RKO (cell line): Measurements from ENCODE around the gene LRRTM4.
"Not testable (repeated sequence)": the region's sequence is repeated elsewhere in the genome, so short reads cannot be mapped to it uniquely, and the experiment has no call there.

Source experiments
- DNase-seq: peaks from one replicate; pipeline ENCODE4 v3.0.0-alpha.2; 2016; ENCODE audit warnings: low spot score

LRRTM4 gene

DNA sequence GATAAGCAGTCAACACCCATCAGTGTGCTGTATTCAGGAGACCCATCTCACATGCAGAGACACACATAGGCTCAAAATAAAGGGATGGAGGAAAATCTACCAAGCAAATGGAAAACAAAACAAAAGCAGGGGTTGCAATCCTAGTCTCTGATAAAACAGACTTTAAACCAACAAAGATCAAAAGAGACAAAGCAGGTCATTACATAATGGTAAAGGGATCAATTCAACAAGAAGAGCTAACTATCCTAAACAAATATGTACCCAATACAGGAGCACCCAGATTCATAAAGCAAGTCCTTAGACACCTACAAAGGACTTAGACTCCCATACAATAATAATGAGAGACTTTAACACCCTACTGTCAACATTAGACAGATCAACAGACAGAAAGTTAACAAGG is 358.2 kb downstream of the LRRTM4 start:
- not testable (repeated sequence) for DNase-seq

DNA sequence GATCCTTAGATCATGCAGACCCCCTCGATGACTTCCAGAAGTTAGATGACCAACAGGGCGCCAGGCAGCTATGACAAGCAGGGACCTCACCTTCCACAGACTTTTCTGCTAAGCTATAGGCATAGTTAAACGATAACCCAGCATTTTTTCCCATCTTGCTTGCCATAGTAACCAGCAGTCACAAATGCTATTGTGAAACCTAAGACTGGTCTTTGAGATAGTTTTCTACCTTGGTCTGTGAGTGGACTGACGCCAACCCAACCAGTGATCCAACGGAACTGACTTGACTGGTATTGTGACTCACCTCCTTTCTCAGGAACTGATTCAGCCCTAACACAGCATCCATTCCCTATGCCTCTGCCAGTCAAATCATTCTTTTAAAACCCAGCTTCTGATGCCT is 361.2 kb downstream of the LRRTM4 start:
- peak; percentile 92 for DNase-seq

DNA sequence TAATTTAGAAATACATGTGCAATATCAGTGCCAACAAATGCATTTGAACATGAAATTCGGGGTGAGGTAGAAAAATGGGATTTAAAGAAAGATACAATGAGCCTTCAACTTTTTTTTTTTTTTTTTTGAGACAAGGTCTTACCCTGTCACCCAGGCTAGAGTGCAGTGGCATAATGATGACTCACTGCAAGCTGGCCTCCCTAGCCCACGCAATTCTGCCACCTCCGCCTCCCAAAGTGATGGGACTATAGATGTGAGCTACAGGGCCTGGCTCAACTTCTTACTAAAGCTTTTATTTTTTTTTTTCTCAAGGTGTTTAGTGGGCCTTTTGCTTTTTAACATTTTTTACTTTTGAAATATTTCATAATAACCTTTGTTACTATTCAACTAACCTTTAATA is 365.6 kb downstream of the LRRTM4 start:
- peak; percentile 26 for DNase-seq

DNA sequence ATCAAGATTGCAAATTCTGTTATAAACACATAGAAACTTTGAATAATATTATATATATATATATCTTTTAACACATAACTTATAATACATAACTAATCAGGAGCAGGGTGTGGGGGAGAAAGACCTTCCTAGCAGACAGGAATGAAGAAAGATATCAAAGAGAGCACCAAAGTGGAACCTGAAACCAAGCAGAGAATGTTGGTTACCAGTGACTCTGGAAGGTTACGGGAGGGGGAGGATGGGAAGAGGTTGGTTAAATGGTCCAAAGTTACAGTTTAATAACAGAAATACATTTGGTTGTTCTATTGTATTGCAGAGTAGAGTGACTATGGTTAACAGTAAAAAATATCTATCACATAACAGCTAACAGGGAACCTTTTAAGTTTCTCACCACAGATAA is 366.7 kb downstream of the LRRTM4 start:
- no peak for DNase-seq

DNA sequence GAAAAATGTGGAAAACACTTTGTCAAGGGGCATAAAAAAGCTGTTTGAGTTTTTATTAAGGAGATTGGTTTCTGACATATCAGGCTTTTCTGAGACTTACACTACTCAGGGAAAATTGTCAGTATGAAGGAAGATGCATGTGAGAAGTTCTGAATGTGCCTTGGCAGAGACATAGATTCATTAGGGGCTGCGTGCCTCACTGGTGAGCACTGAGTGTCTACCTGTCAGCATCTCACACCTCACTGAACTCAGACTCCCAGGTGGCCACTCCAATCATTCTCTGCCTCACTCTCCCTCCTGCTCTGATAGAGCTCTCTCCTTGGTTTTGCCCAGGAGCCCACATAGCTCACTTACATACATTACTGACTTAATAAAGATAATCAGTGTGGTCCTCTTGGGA is 372.6 kb downstream of the LRRTM4 start:
- DNase-seq = no peak

DNA sequence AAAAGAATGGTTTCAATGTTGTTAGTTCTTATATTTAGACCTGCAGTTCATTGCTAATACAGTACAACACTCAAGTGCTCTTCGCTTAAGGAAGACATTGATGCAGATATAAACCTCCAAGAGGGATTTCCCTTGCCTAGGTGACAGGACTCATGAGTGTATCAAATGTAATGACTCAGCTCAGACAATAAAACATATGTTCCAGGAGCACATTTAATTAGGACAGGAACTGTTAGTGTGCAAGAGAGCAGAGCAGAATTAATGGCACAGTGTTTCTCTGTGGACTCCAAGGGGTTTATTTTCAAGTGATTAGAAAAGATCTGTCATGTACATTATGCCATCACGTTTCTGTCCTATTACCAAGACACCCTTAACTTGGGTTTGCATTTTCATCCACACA is 375.0 kb downstream of the LRRTM4 start:
- DNase-seq = no peak

DNA sequence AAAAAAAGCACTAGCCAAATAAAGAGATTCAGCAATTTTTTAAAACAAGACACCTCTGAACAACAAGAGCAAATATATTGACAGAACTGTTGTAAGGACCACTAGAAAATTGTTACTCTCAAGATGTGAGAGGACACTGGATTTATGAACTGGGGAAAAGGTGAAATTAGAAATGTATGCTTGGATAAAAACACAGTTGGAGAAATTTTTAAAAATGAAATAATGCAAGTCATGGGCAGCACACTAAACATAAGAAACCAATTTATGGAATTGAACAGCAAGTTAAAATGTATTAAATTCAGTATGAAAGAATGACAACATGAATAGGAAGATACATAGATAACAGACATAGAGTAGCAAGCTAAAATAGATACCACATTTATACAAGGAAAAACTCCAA is 377.4 kb downstream of the LRRTM4 start:
- DNase-seq = no peak

DNA sequence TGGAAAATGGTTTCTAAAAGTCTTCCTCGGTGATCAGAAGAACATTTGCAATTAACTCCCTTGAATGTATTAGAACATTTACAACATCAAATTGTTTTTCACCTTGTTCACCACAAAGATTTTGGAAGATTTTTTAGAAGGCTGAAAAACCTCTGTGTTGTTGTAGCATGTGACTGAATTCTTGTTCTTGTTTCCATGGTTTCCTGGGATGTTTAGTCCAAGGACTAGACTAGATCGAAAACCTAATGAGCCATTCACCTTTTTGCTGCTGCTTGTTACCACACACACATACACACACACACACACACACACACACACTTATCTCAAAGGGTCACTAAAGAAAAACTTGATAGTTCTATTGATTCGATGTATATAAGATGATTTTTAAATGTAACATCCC is 380.0 kb downstream of the LRRTM4 start:
- no peak for DNase-seq

DNA sequence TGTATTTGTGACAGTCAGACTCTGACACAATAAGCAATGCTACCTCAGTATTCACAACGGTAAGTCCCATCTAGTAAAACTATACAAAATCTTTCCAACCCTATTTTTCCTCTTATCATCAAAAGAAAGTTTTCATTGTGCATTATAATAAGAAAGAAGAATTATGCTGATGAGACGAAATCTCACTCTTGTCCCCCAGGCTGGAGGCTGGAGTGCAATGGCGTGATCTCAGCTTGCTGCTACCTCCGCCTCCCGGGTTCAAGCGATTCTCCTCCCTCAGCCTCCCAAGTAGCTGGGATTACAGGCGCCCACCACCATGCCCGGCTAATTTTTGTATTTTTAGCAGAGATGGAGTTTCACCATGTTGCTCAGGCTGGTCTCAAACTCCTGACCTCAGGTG is 393.7 kb downstream of the LRRTM4 start:
- not testable (repeated sequence) for DNase-seq

DNA sequence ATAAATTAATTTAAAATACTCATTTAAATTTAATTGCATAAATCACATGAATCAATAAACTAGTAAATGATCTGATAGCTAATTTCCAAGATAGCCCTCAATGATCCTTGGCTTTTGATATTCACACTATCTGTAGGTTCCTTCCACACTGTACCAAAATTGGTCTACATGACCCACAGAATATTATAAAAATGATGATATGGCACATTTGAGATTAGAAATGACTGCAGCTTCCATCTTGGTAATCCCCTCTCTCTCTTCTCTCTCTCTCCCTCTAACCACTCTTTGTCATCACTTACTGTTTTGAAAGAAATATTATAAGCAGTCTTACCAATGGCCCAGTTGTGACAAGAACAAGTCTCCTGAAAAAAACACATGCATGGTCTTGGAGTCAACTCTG is 394.8 kb downstream of the LRRTM4 start:
- no peak for DNase-seq

DNA sequence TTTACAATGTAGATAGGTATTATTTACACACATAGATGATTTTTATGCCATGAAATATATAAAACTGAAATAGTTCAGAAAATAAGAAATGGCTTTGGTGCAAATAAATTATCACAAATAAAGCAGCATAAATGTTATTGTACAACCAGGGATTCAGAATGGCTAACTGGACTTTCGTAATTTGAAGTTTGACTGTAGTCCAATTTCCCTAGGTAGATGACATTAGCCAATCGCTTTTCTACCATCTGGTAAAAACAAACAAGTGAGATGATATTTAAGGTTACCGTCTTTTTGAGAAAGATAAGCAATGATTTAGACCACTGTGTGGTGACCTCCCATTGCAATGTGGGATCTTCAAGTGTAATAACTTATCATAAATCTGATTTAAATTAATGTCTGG is 400.7 kb downstream of the LRRTM4 start:
- DNase-seq = no peak

DNA sequence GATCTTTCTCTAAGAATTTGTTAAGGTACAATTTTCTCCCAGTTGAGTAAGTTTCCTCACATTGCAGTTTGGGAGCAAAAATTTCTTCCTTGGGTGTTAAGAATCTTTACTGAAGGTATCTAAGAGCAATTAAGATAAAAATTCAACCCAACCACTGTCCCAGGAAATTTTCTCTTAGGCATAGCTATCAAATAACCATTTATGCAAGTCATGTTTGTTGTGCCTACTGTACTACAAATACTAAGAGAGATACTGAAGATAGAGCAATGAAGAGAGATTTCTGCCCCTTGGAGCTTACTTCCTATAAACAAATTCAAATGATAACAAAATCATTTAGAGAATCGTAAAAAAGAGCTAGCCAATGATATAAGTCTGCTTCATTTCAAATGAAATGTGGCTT is 402.8 kb downstream of the LRRTM4 start:
- no peak for DNase-seq

DNA sequence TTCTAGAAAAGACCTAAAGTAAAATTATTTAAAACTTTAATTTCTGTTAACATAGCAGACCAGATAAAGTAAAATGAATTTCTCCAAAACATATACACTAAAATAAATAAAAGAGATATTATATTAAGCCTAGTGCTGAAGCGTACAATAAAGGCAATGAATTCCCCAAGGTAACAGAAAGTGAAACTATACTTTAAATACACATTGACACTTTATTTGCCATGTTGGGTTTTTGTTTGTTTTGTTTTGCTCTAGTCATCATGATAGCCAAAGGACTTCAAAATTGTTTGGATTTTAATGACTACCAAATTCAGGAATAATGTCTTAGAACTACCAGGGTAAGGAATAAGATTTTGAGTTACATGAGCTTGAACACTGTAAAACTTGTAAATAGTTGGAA is 413.3 kb downstream of the LRRTM4 start:
- DNase-seq = no peak

DNA sequence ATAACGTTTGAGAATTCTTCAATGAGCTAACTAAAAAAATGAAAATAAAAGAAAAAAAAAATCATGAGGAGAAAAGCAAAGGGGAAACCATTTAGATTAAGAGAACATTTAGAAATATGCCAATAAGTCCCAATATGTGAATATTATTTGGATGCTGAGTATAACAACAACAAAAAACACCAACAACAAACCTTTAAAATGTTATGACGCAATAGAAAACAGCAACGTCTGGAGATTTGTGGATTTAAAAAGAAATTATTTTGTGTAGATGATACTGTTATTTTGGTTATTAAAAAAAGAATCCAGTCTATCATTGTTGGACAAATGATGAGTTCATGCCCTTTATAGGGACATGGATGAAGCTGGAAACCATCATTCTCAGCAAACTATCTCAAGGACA is 417.2 kb downstream of the LRRTM4 start:
- no peak for DNase-seq

DNA sequence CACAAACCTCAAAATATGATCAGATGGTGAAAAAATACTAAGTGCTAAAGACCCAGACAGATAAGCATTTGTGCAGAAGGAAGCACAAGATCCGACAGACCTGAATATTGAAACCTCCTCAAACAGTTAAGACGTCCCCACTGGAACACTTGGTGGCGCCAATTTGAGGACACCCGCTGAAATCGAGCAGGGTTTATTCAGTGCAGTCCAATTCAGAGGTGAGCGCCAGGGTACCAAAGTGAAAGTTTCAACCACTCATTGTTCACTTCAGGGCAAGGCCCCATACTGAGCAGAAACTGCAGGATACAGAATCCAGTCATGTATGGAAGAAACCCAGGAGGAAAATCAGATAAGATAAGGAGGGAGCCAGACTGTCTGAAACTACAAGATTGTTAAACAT is 417.6 kb downstream of the LRRTM4 start:
- no peak for DNase-seq

DNA sequence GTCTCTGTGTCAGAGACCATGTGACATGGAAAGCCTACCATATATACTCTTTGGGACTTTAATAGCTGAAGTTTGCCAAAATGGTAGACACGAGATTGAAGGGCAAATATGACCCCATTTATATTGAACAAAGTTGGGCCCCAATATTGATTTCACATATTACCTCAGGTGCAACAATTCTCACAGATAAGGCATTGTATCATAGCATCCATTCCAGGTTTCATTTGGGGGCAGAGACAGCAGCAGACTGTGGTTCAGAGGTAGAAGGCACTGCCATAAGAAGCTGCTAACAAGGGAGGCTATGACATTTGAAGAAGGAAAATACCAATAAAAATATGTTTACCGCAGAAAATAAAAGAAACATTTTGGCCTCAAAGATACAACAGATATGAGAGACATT is 419.2 kb downstream of the LRRTM4 start:
- DNase-seq = no peak

DNA sequence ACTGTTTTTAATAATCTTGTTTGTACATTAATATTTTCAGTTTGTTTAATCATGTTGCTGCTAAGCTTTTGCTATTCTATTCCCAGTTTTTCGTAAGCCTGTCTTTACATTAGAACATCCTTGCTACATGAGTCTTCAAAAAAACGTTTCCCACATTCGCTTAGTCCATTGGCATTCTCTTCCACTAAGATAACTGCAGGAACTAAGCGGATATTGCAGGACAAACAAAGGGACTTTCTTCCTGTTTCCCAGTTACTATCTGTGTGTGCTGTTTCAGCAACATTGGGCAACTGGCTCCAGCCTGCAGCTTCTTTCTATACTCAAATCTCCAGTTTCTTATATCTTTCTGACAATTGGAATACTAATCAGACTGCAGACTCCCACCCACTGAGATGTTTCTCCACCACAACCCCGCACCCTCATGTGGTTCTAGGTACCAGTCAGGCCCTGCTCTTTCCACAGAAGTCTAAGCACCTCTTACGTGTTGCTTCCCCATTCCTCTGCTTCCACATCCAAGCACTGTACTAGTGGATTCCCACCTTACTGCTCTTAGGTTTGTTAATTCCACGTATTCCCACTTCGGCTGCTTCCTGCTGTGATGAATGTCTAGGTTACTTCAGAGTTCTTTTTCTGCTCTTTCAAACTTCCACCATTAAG is 420.3 kb downstream of the LRRTM4 start:
- DNase-seq = no peak

DNA sequence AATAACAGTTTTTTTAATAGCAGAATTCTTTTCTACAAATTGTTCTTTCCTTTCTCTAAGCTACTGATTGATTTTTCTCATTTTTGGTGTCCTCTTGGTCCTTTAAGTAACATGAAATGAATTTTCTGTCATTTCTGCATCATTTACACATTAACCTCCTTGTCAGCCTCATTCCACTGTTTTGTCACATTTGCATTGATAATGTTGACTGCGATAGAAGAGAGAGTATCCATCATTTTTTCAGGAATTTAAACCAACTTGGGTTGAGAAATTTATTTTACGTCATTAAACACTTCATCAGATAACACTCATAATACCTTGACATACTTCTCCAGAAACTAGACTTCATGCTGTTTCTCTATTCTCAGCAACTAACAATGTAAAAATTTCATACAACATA is 422.2 kb downstream of the LRRTM4 start:
- DNase-seq = no peak

DNA sequence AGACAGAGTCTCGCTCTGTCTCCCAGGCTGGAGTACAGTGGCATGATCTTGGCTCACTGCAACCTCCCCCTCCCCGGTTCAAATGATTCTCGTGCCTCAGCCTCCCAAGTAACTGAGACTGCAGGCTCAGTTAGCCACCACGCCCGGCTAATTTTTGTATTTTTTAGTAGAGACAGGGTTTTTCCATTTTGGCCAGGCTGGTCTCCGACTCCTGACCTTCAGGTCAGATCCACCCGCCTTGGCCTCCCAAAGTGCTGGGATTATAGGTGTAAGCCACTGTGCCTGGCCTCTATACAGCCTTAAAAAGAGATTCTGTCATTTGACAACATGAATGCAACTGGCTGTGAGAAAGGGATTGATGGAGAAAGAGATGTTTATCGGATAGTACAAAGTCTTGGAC is 426.7 kb downstream of the LRRTM4 start:
- DNase-seq = not testable (repeated sequence)

DNA sequence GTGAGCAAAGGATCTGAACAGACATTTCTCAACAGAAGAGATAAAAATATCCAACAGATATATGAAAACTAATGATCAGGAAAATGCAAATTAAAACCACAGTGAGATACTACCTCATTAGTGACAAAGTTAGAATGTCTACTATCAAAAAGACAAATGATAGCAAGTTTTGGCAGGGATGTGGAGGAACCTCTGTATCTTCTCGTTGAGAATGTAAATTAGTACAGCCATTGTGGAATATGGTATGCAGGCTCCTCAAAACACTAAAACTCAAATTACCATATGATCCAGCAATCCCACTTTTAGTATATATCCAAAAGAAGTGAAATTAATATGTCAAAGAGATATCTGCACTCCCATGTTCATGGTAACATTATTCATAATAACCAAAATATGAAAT is 427.1 kb downstream of the LRRTM4 start:
- DNase-seq = no peak

DNA sequence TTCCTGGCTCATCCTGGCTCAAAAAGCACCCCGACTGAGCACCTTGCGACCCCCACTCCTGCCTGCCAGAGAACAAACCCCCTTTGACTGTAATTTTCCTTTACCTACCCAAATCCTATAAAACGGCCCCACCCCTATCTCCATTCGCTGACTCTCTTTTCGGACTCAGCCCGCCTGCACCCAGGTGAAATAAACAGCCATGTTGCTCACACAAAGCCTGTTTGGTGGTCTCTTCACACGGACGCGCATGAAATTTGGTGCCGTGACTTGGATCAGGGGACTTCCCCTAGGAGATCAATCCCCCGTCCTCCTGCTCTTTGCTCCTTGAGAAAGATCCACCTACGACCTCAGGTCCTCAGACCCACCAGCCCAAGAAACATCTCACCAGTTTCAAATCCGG is 433.8 kb downstream of the LRRTM4 start:
- DNase-seq = not testable (repeated sequence)

DNA sequence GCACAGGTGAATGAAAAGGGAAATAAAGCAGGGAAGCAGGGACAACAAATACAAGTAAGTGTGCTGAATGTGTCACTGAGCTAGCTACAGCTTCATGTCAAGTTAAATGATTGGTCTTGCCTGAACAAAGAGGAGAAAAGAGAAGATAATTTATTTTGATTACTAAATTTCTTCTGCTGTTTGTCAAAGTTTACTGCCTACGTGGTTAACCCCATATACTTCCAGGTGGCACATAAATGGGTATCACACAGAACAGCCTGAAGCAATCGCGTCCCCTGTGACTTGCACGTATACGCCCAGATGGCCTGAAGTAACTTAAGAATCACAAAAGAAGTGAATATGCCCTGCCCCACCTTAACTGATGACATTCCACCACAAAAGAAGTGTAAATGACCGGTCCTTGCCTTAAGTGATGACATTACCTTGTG is 434.2 kb downstream of the LRRTM4 start:
- no peak for DNase-seq

DNA sequence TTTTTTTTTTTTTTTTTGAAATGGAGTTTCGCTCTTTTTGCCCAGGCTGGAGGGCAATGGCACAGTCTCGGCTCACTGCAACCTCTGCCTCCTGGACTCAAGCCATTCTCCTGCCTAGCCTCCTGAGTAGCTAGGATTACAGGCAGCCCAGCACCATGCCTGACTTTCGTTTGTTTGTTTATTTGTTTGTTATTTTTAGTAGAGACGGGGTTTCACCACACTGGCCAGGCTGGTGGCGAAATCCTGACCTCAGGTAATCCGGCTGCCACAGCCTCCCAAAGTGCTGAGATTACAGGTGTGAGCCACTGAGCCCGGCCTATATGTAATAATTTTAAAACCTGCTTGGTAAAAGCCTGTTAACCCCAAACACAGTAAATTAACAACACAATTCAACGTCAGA is 435.7 kb downstream of the LRRTM4 start:
- DNase-seq = no peak

DNA sequence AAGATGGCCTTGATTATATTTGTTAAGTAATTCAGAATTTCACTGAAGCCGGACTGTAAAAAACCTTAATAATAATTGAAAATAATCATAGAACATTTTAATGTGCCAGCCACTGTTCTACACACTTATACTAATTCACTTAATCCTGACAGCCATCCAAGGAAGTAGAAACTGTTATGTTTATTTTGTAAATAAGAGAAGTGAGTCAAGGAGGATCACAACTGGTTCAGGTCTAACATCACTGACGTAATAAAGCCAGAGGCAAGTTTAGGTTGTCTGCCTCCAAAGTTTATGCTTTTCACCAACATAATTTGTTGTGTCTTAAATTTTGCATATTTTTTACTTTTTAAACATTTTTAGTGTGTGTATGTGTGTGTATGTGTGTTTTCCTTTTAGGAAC is 436.1 kb downstream of the LRRTM4 start:
- DNase-seq = no peak

DNA sequence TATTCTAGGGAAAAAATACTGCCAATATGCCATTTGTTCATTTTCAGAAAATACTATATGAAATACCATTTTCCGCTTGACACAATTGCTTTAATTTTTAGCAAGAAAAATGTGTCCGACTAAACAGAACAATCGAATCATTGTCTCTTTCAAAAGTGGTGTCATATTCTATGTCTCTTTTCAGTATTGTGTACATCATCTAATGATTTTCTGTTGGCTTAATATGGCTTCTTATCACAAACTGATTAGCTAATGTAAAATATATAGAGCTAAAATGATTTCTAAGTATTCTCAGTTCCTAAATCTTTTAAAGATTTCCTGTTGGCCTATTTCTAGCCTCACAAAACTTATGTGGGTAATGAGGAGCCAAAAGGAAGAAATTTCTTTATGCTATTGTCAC is 436.6 kb downstream of the LRRTM4 start:
- DNase-seq = no peak
